HEK293 (cell line): ENCODE data around the gene IL3RA.

Experiments used
- YY1 ChIP-seq: fragments of 450-650 bp; formaldehyde crosslinking; IDR thresholded peaks from 2 replicates; pipeline ENCODE4 v1.5.1; 2018; ENCODE audit warnings: missing biosample characterization, missing genetic modification characterization
- ZBTB21 ChIP-seq: fragments of 450-650 bp; formaldehyde crosslinking; IDR thresholded peaks from 2 replicates; pipeline ENCODE4 v1.5.1; 2017; ENCODE audit warnings: missing biosample characterization, missing genetic modification characterization
- ZFHX2 ChIP-seq: fragments of 450-650 bp; formaldehyde crosslinking; conservative IDR thresholded peaks from 2 replicates; pipeline ENCODE4 v1.5.1; 2016; ENCODE audit warnings: missing biosample characterization, missing genetic modification characterization
- ZNF140 ChIP-seq: fragments of 450-650 bp; formaldehyde crosslinking; IDR thresholded peaks from 2 replicates; pipeline ENCODE4 v1.5.1; 2016; ENCODE audit warnings: missing biosample characterization, missing genetic modification characterization
- ZNF274 ChIP-seq, 2 experiments: fragments of 200-500 bp in 1 of 2; fragments of 450-650 bp in 1 of 2; sonication (Bioruptor generic) in 1 of 2; formaldehyde crosslinking in 1 of 2; IDR thresholded peaks; 2 replicates each; pipeline versions ENCODE4 v1.5.1 to v1.6.1; 2014 to 2016; ENCODE audit warnings: borderline replicate concordance in 1 of 2, inconsistent platforms in 1 of 2, low read length in 1 of 2, missing biosample characterization in 1 of 2, missing genetic modification characterization in 1 of 2
- ZNF324 ChIP-seq: fragments of 450-650 bp; formaldehyde crosslinking; IDR thresholded peaks from 2 replicates; pipeline ENCODE4 v1.5.1; 2016; ENCODE audit warnings: missing biosample characterization, missing genetic modification characterization
- ZNF398 ChIP-seq: fragments of 450-650 bp; formaldehyde crosslinking; IDR thresholded peaks from 2 replicates; pipeline ENCODE4 v1.5.1; 2017; ENCODE audit warnings: missing biosample characterization, missing genetic modification characterization
- ZNF830 ChIP-seq: fragments of 450-650 bp; IDR thresholded peaks from 2 replicates; pipeline ENCODE4 v1.5.0; 2018; ENCODE audit warnings: missing biosample characterization, missing genetic modification characterization, low read depth, mild to moderate bottlenecking, moderate library complexity
- TF ChIP-seq, protein P1 (sequence below): fragments of 450-650 bp; formaldehyde crosslinking; IDR thresholded peaks from 2 replicates; pipeline ENCODE4 v1.5.1; 2016; ENCODE audit warnings: missing biosample characterization, missing genetic modification characterization

GRCh38 chrX:1389181-1389992 lies 52.8 kb downstream of the IL3RA start:
- TF ChIP-seq, protein P1, sequence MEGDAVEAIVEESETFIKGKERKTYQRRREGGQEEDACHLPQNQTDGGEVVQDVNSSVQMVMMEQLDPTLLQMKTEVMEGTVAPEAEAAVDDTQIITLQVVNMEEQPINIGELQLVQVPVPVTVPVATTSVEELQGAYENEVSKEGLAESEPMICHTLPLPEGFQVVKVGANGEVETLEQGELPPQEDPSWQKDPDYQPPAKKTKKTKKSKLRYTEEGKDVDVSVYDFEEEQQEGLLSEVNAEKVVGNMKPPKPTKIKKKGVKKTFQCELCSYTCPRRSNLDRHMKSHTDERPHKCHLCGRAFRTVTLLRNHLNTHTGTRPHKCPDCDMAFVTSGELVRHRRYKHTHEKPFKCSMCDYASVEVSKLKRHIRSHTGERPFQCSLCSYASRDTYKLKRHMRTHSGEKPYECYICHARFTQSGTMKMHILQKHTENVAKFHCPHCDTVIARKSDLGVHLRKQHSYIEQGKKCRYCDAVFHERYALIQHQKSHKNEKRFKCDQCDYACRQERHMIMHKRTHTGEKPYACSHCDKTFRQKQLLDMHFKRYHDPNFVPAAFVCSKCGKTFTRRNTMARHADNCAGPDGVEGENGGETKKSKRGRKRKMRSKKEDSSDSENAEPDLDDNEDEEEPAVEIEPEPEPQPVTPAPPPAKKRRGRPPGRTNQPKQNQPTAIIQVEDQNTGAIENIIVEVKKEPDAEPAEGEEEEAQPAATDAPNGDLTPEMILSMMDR (tag by site-specific recombination), result no peak
- TF ChIP-seq ZNF324 (tag by site-specific recombination) (no peak), ZNF274 (IDR thresholded peaks at IDR 0.05; ENCODE audit: low read length) (no peak), ZNF274 (tag by site-specific recombination; IDR thresholded peaks at IDR 0.05; ENCODE audit: borderline replicate concordance) (no peak), ZBTB21 (no peak), ZNF830 (tag by site-specific recombination) (no peak), YY1 (no peak), ZNF140 (no peak), ZNF398 (tag by site-specific recombination) (no peak), ZFHX2 (no peak)
